BJ (cell line): ENCODE measurements around the gene CENPF. TPM values are rescaled to one million over a fixed set of nuclear protein-coding genes. Genes with fewer than 3 reads are reported as not detected.

Source experiments
- CTCF ChIA-PET: fragments of 350-600 bp; formaldehyde crosslinking; extraction: SDS; loops from one replicate; lab custom pipeline; 2021; ENCODE audit warnings: antibody characterized with exemption, inconsistent platforms; lab: Yijun Ruan, JAX
- POLR2A ChIA-PET: fragments of 300-600 bp; sonication (Branson Sonifier 250); formaldehyde crosslinking; extraction: SDS; loops from one replicate; lab custom pipeline; 2021; ENCODE audit warnings: antibody characterized with exemption; lab: Charles Lee
- DNase-seq: peaks from one replicate; pipeline ENCODE4 v3.0.0-alpha.2; 2011; ENCODE audit warnings: low read depth
- H3K27me3 ChIP-seq: 2 replicates; pipeline ENCODE4 v1.6.0; 2011; ENCODE audit warnings: low read length; ENCODE audit not compliant: control insufficient read depth, insufficient read depth
- H3K36me3 ChIP-seq: 2 replicates; pipeline ENCODE4 v1.5.1; 2011; ENCODE audit warnings: low read length; ENCODE audit not compliant: control insufficient read depth, insufficient read depth
- H3K4me3 ChIP-seq: 2 replicates; pipeline ENCODE4 v1.5.1; 2011; ENCODE audit warnings: low read depth, mild to moderate bottlenecking, control low read depth, low read length
- polyA plus RNA-seq: library from polyadenylated mRNA; depleted of rRNA; stranded (reverse); fragments of >200 nt; gene quantifications from 2 replicates; pipeline ENCODE4 v1.2.3, GENCODE V29; 2011
- TF ChIP-seq, protein P1 (sequence below): IDR thresholded peaks from 2 replicates; pipeline ENCODE4 v1.5.1; 2011; ENCODE audit warnings: low read depth, mild to moderate bottlenecking, control low read depth, inconsistent platforms, low read length, moderate library complexity; ENCODE audit not compliant: insufficient read depth

Gene CENPF
- polyA plus RNA-seq, 1 experiment: 10.9 TPM

GRCh38 chr1:214621236-214621635 lies 18.2 kb downstream of the CENPF start:
- TF ChIP-seq, protein P1, sequence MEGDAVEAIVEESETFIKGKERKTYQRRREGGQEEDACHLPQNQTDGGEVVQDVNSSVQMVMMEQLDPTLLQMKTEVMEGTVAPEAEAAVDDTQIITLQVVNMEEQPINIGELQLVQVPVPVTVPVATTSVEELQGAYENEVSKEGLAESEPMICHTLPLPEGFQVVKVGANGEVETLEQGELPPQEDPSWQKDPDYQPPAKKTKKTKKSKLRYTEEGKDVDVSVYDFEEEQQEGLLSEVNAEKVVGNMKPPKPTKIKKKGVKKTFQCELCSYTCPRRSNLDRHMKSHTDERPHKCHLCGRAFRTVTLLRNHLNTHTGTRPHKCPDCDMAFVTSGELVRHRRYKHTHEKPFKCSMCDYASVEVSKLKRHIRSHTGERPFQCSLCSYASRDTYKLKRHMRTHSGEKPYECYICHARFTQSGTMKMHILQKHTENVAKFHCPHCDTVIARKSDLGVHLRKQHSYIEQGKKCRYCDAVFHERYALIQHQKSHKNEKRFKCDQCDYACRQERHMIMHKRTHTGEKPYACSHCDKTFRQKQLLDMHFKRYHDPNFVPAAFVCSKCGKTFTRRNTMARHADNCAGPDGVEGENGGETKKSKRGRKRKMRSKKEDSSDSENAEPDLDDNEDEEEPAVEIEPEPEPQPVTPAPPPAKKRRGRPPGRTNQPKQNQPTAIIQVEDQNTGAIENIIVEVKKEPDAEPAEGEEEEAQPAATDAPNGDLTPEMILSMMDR: no peak
- Histone ChIP-seq H3K27me3 (no peaks in the 10 kb centered on the region), H3K4me3 (no peak overlapping the region), H3K36me3 (no peaks in the 10 kb centered on the region)
- ChIA-PET POLR2A (no interaction called here), CTCF (interaction anchor here (1.0 to 1.6 kb wide), 2 partner anchors 288 to 292 kb away, joined by 4 to 6 read pairs; no protein-coding TSS in a partner anchor)
- no peak for DNase-seq

GRCh38 chr1:214623430-214623829 lies 20.4 kb downstream of the CENPF start:
- Histone ChIP-seq H3K4me3 (no peak overlapping the region), H3K36me3 (no peaks in the 10 kb centered on the region), H3K27me3 (no peaks in the 10 kb centered on the region)
- POLR2A ChIA-PET: no interaction called here
- TF ChIP-seq, protein P1: no peak
- no peak for DNase-seq
- CTCF ChIA-PET: interaction anchor here (0.6 to 1.7 kb wide), 6 partner anchors 14 to 522 kb away, joined by 3 to 9 read pairs (median 4); no protein-coding TSS in a partner anchor

- Histone ChIP-seq H3K36me3 (peaks cover 3% of the 10 kb centered on the region), H3K27me3 (no peaks in the 10 kb centered on the region), H3K4me3 (no peak overlapping the region)
- ChIA-PET CTCF (interaction anchor here (0.8 to 1.3 kb wide), 5 partner anchors 15 to 894 kb away, joined by 3 to 7 read pairs (median 3); no protein-coding TSS in a partner anchor), POLR2A (no interaction called here)
- no peak for DNase-seq
- TF ChIP-seq, protein P1: no peak
Measured at GRCh38 chr1:214632091-214632490, 29.1 kb downstream of the CENPF start.

GRCh38 chr1:214633686-214634085 lies 30.7 kb downstream of the CENPF start:
- TF ChIP-seq, protein P1: no peak
- Histone ChIP-seq H3K27me3 (no peaks in the 10 kb centered on the region), H3K4me3 (no peak overlapping the region), H3K36me3 (peaks cover 3% of the 10 kb centered on the region)
- ChIA-PET POLR2A (no interaction called here), CTCF (interaction anchor here (0.6 to 1.2 kb wide), 2 partner anchors 15 to 29 kb away, joined by 3 read pairs; no protein-coding TSS in a partner anchor)
- DNase-seq: no peak

DNA sequence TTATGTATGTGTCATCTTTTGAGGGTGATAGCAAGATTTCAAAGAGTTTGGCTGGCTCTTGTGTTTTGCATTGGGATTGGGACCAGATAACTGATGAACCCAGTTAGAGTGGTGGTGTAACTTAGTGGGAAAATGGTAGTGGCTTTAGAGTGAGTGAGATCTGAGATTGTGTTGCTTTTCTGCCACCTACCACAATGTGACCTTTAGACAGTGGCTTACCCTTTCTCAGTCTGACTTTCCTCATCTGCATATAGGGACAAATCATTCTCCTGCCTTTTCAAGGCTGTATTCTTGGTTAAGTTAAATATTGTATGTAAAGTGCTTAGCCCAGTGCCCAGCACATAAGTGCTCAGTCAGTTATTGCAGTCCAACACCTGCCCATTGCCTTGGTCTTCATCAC lies 31.3 kb downstream of the CENPF start:
- Histone ChIP-seq H3K27me3 (no peaks in the 10 kb centered on the region), H3K36me3 (peaks cover 3% of the 10 kb centered on the region), H3K4me3 (no peak overlapping the region)
- ChIA-PET POLR2A (no interaction called here), CTCF (interaction anchor here (0.8 to 5.2 kb wide), 3 partner anchors 14 to 420 kb away, joined by 3 to 44 read pairs (median 4); no protein-coding TSS in a partner anchor)
- DNase-seq: no peak
- TF ChIP-seq, protein P1: no peak
